ENCODE results near the gene PIK3IP1. TPM values are rescaled to one million over a fixed set of nuclear protein-coding genes. Genes with fewer than 3 reads are reported as not detected.
"Not testable (repeated sequence)": the region's sequence is repeated elsewhere in the genome, so short reads cannot be mapped to it uniquely, and the experiment has no call there.

The PIK3IP1 gene
- total and polyA plus RNA-seq, 7 donors, result 2.0 to 11.6 (median 7.4) TPM

GRCh38 chr22:31327806-31328543 lies 35.7 kb upstream of the PIK3IP1 start:
- peaks cover 25% of the 10 kb centered on the region for H3K4me1 ChIP-seq
- no peaks in the 10 kb centered on the region for H3K27me3 ChIP-seq (ENCODE audit: insufficient read depth in 3 of 3, low read length in 2 of 3)
- no peak overlapping the region for H3K4me3 ChIP-seq
- no peaks in the 10 kb centered on the region for H3K9me3 ChIP-seq
- ATAC-seq, result peak in 2 of 4 donors; percentile 30 to 34
- peaks cover 0 to 84% of the 10 kb centered on the region in 2 donors for H3K36me3 ChIP-seq (ENCODE audit: insufficient read depth in 1 of 2, low read depth in 1 of 2)
- peak overlapping the region; percentile 70 for H3K27ac ChIP-seq
- intact Hi-C loops (cut with DNase I), result no loop called here
- 81 to 89% (median 83%) methylated on average over 8 to 9 of the region's 9 CpGs for WGBS, 3 donors
- DNase-seq, result no peak
- TF ChIP-seq, protein P1, sequence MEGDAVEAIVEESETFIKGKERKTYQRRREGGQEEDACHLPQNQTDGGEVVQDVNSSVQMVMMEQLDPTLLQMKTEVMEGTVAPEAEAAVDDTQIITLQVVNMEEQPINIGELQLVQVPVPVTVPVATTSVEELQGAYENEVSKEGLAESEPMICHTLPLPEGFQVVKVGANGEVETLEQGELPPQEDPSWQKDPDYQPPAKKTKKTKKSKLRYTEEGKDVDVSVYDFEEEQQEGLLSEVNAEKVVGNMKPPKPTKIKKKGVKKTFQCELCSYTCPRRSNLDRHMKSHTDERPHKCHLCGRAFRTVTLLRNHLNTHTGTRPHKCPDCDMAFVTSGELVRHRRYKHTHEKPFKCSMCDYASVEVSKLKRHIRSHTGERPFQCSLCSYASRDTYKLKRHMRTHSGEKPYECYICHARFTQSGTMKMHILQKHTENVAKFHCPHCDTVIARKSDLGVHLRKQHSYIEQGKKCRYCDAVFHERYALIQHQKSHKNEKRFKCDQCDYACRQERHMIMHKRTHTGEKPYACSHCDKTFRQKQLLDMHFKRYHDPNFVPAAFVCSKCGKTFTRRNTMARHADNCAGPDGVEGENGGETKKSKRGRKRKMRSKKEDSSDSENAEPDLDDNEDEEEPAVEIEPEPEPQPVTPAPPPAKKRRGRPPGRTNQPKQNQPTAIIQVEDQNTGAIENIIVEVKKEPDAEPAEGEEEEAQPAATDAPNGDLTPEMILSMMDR (IDR thresholded peaks at IDR 0.05), result no peak

DNA sequence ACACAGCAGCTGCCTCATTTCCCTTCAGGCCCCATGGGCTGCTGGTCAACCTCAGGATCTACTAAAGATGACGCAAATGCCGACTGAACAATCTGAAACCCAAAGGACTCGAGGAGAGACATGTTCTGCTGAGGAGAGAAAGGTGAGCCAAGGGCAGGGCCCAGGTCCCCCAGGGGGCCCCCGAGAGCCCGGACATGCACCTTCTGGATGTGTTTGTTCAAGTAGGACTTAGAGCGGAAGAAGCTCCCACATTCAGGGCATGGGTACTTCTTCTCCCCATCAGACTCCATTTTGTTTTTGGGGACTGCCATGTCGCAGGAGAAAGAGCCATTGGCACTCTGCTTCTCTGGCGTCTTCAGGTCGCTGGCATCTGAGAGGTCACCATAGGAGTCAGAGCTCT lies 34.6 kb upstream of the PIK3IP1 start:
- Histone ChIP-seq H3K27me3 (ENCODE audit: insufficient read depth in 3 of 3, low read length in 2 of 3) (no peaks in the 10 kb centered on the region), H3K4me1 (peaks cover 25% of the 10 kb centered on the region), H3K27ac (no peak overlapping the region), H3K36me3 (ENCODE audit: insufficient read depth in 1 of 2, low read depth in 1 of 2) (peaks cover 0 to 76% of the 10 kb centered on the region in 2 donors), H3K9me3 (no peaks in the 10 kb centered on the region), H3K4me3 (no peak overlapping the region)
- intact Hi-C loops (cut with DNase I), result no loop called here
- no peak for DNase-seq
- ATAC-seq, result no peak
- WGBS, 3 donors, result 88 to 97% (median 91%) methylated on average over 9 of the region's 9 CpGs
- TF ChIP-seq, protein P1 (IDR thresholded peaks at IDR 0.05), result no peak

DNA sequence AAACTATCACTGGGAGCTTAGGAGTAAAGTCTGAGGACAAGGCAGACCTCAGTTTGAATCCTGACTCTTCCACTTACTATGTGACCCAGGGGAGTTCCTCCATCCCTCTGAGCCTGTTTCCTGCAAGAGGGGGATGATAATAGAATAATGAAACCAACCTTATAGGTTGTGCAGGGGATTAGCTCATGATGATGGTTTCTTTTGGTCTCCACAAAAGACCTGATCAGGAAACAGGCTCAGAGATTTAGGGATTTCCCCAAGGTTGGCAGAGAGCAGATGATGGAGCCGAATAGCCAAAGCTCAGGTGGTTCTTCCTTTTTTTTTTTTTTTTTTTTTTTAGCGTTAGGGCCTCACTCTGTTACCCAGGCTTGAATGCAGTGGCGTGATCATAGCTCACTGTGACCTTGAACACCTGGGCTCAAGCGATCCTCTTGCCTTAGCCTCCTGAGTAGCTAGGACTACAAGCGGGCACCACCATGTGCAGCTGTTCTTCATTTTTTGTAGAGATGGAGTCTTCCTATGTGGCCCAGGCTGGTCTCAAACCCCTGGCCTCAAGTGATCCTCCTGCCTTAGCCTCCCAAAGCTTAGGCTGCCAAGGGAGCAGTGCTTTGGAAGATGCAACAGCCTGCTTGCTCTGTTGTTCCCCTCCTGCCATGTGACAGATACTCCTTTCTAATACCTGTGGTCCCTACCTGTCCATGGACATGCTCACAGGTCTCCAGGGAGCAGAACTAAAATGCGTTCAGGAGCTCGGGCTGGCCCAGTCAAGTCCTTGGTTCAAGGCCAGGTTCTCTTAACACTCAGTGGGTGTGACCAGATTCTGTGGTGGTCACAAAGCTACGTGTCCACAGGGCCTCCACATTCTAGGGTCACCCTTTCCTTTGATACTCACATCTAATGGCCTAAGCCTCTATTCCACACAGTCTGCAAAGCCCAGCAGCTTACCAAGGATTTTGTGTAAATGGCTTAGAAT lies 31.6 kb upstream of the PIK3IP1 start:
- no peak overlapping the region for H3K4me3 ChIP-seq
- H3K36me3 ChIP-seq (ENCODE audit: insufficient read depth in 1 of 2, low read depth in 1 of 2), result peaks cover 0 to 49% of the 10 kb centered on the region in 2 donors
- H3K4me1 ChIP-seq, result peaks cover 5% of the 10 kb centered on the region
- H3K9me3 ChIP-seq, result no peaks in the 10 kb centered on the region
- H3K27me3 ChIP-seq (ENCODE audit: insufficient read depth in 3 of 3, low read length in 2 of 3), result no peaks in the 10 kb centered on the region
- WGBS, 3 donors, result 89 to 90% (median 89%) methylated on average over 7 to 8 of the region's 8 CpGs
- ATAC-seq (no peak), DNase-seq (no peak)
- intact Hi-C loops (cut with DNase I), result no loop called here
- TF ChIP-seq, protein P1 (IDR thresholded peaks at IDR 0.05), result no peak
- H3K27ac ChIP-seq, result no peak overlapping the region

GRCh38 chr22:31321421-31321820 lies 29.1 kb upstream of the PIK3IP1 start:
- no peak overlapping the region for H3K27ac ChIP-seq
- no peaks in the 10 kb centered on the region for H3K27me3 ChIP-seq (ENCODE audit: insufficient read depth in 3 of 3, low read length in 2 of 3)
- TF ChIP-seq, protein P1 (IDR thresholded peaks at IDR 0.05), result no peak
- ATAC-seq, result no peak
- H3K9me3 ChIP-seq, result no peaks in the 10 kb centered on the region
- WGBS, 3 donors, result 59 to 71% (median 62%) methylated on average over 4 of the region's 4 CpGs
- H3K36me3 ChIP-seq (ENCODE audit: insufficient read depth in 1 of 2, low read depth in 1 of 2), result peaks cover 0 to 25% of the 10 kb centered on the region in 2 donors
- intact Hi-C loops (cut with DNase I), result no loop called here
- H3K4me3 ChIP-seq, result no peak overlapping the region
- DNase-seq, result no peak
- H3K4me1 ChIP-seq, result no peaks in the 10 kb centered on the region

DNA sequence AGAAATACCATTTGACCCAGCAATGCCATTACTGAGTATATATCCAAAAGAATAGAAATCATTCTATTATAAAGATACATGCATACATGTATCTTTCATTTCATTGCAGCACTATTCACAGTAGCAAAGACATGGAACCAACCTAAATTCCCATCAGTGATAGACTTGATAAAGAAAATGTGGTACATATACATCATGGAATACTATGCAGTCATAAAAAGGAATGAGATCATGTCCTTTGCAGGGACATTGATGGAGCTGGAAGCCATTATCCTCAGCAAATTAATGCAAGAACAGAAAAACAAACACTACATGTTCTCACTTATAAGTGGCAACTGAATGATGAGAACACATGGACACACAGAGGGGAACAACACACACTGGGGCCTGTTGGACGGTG lies 21.9 kb upstream of the PIK3IP1 start:
- WGBS, 3 donors, result 89 to 100% (median 100%) methylated on average over 1 of the region's 1 CpG
- intact Hi-C loops (cut with DNase I); H3K27ac ChIP-seq; H3K36me3 ChIP-seq (ENCODE audit: insufficient read depth in 1 of 2, low read depth in 1 of 2); H3K4me1 ChIP-seq; H3K27me3 ChIP-seq (ENCODE audit: insufficient read depth in 3 of 3, low read length in 2 of 3); H3K9me3 ChIP-seq; H3K4me3 ChIP-seq; DNase-seq; ATAC-seq: not testable (repeated sequence)

All from psoas muscle (tissue), 8 donors.